Spleen (tissue), 11 donors: ENCODE measurements around the gene DRAP1. TPM values are rescaled to one million over a fixed set of nuclear protein-coding genes. Genes with fewer than 3 reads are reported as not detected.

ENCODE experiments used
- DNase-seq: peaks from one replicate; pipeline ENCODE4 v3.0.0-alpha.2; 2020
- H3K27ac ChIP-seq, 8 donors: fragments of 200-600 bp; sonication (generic) in 7 of 8; 1 replicate in 4 of 8; 2 replicates in 4 of 8; pipeline versions ENCODE4 v1.5.0 to v1.8.0; 2016 to 2021; ENCODE audit warnings: inconsistent platforms in 4 of 8, mild to moderate bottlenecking in 4 of 8, moderate library complexity in 1 of 8
- H3K27me3 ChIP-seq, 7 donors: fragments of 200-600 bp; sonication (generic) in 6 of 7; replicated peaks in 1 of 7; 1 replicate in 4 of 7; 2 replicates in 3 of 7; pipeline versions ENCODE4 v1.5.0 to v1.8.0; 2016 to 2021; ENCODE audit warnings: inconsistent platforms in 3 of 7, mild to moderate bottlenecking in 1 of 7
- H3K36me3 ChIP-seq, 6 donors: fragments of 200-600 bp; sonication (generic) in 5 of 6; 1 replicate in 4 of 6; 2 replicates in 2 of 6; pipeline versions ENCODE4 v1.5.0 to v1.8.0; 2016 to 2021; ENCODE audit warnings: inconsistent platforms in 2 of 6
- H3K4me1 ChIP-seq, 6 donors: fragments of 200-600 bp; sonication (generic) in 5 of 6; 1 replicate in 3 of 6; 2 replicates in 3 of 6; pipeline versions ENCODE4 v1.5.0 to v1.8.0; 2016 to 2021; ENCODE audit warnings: inconsistent platforms in 3 of 6
- H3K4me3 ChIP-seq, 8 donors: fragments of 200-600 bp; sonication (generic) in 7 of 8; 1 replicate in 4 of 8; 2 replicates in 4 of 8; pipeline versions ENCODE4 v1.5.0 to v1.8.0; 2016 to 2021; ENCODE audit warnings: inconsistent platforms in 4 of 8, mild to moderate bottlenecking in 4 of 8, moderate library complexity in 2 of 8
- H3K9me3 ChIP-seq, 8 donors: fragments of 200-600 bp; sonication (generic) in 7 of 8; 1 replicate in 4 of 8; 2 replicates in 4 of 8; pipeline versions ENCODE4 v1.5.0 to v1.8.0; 2016 to 2021; ENCODE audit warnings: inconsistent platforms in 4 of 8
- CTCF ChIP-seq, 11 experiments: fragments of 200-600 bp in 7 of 11; fragments of 450-650 bp in 4 of 11; sonication (generic) in 4 of 11; IDR thresholded peaks in 8 of 11; conservative IDR thresholded peaks in 3 of 11; 1 replicate in 7 of 11; 2 replicates in 4 of 11; pipeline versions ENCODE4 v1.4.0 to v1.8.0; 2016 to 2021; ENCODE audit warnings: antibody characterized with exemption in 11 of 11, inconsistent platforms in 4 of 11, mild to moderate bottlenecking in 1 of 11
- POLR2A ChIP-seq, 3 donors: fragments of 450-650 bp; IDR thresholded peaks; one replicate each; pipeline ENCODE4 v1.5.1; 2017; ENCODE audit warnings: antibody characterized with exemption in 3 of 3, mild to moderate bottlenecking in 1 of 3
- POLR2AphosphoS5 ChIP-seq, 3 donors: sonication (generic); formaldehyde crosslinking; IDR thresholded peaks; one replicate each; pipeline ENCODE4 v1.5.1; 2017; ENCODE audit warnings: antibody characterized with exemption in 3 of 3
- WGBS, 5 donors: extraction: QIAGEN DNeasy Blood & Tissue Kit in 3 of 5; methylation state at CpG; one replicate each; pipeline versions ENCODE4 v1.1.5 to v1.1.7; 2013 to 2018; 5-methylcytosine and 5-hydroxymethylcytosine counted together
- intact Hi-C: fragments of 100-400 bp; cut with DNase I; formaldehyde crosslinking; loops from one replicate; pipeline ENCODE4 v1.15.0; 2023; ENCODE audit warnings: low total_unique reads
- polyA plus RNA-seq, 3 donors: library from polyadenylated mRNA; stranded (reverse); fragments of 200-250 nt; gene quantifications; one replicate each; pipeline ENCODE4 v1.2.1, GENCODE V29; 2013
- total RNA-seq, 7 donors: library from RNA; depleted of rRNA in 3 of 7; stranded (reverse); fragments of >200 nt in 3 of 7; fragmentation: NEBNext Ultra II Directional in 4 of 7; extraction: Animal tissue kit (Norgen Biotek cat#: 25700) in 4 of 7; gene quantifications; one replicate each; pipeline versions ENCODE4 v1.1.0 to v1.2.1, GENCODE V29; 2016 to 2021
- donor health status: healthy with polysubstance abuse.
- donor health status: DM: no; HTN: no; CAD: no; lungs with moderate emphysema.
- donor health status: DM: no; HTN: no; CAD: no.
- donor health status: Bipolar disorder and iron deficiency.
- donor health status: healthy.
- donor health status: DM: no; HTN: no; CAD: no.
- donor health status: DM: yes; HTN: yes; CAD: no.

The DRAP1 gene
- total and polyA plus RNA-seq, 10 donors = 58.3 to 123 (median 71.5) TPM

GRCh38 chr11:65944767-65945166, 25.5 kb downstream of the DRAP1 start:
- no peak for DNase-seq
- H3K4me3 ChIP-seq = no peak overlapping the region
- H3K4me1 ChIP-seq = peaks cover 0 to 17% (median 7%) of the 10 kb centered on the region in 6 donors
- no peaks in the 10 kb centered on the region for H3K36me3 ChIP-seq
- TF ChIP-seq CTCF (IDR thresholded peaks at IDR 0.05 in 8 of 11, conservative IDR thresholded peaks at IDR 0.05 in 3 of 11) (no peak), POLR2A (IDR thresholded peaks at IDR 0.05) (no peak), POLR2AphosphoS5 (IDR thresholded peaks at IDR 0.05) (no peak)
- intact Hi-C loops = no loop called here
- H3K9me3 ChIP-seq = no peaks in the 10 kb centered on the region
- H3K27me3 ChIP-seq = peaks cover 0 to 3% (median 0%) of the 10 kb centered on the region in 7 donors
- 82 to 93% (median 86%) methylated on average over 6 to 8 of the region's 8 CpGs for WGBS, 5 donors
- no peak overlapping the region for H3K27ac ChIP-seq

GRCh38 chr11:65945430-65945911, 26.2 kb downstream of the DRAP1 start, which contains the start of gene TSGA10IP:
Gene TSGA10IP (plus strand): TSS chr11:65945480. CDS start chr11:65945676, 196 bp downstream.
- intact Hi-C loops = no loop called here
- no peak for DNase-seq
- no peaks in the 10 kb centered on the region for H3K36me3 ChIP-seq
- no peaks in the 10 kb centered on the region for H3K9me3 ChIP-seq
- H3K27me3 ChIP-seq = peaks cover 0 to 3% (median 0%) of the 10 kb centered on the region in 7 donors
- H3K4me3 ChIP-seq = no peak within 1 kb of the TSS
- peaks cover 0 to 17% (median 7%) of the 10 kb centered on the region in 6 donors for H3K4me1 ChIP-seq
- no peak for TF ChIP-seq POLR2AphosphoS5 (IDR thresholded peaks at IDR 0.05)
- no peak for TF ChIP-seq POLR2A (IDR thresholded peaks at IDR 0.05)
- 65 to 86% (median 81%) methylated on average over 9 to 13 of the region's 13 CpGs for WGBS, 5 donors
- no peak within 1 kb of the TSS for H3K27ac ChIP-seq

GRCh38 chr11:65945941-65946558, 26.8 kb downstream of the DRAP1 start:
- no peak overlapping the region for H3K27ac ChIP-seq
- 85 to 89% (median 88%) methylated on average over 11 of the region's 11 CpGs for WGBS, 5 donors

GRCh38 chr11:65946655-65947054, 27.4 kb downstream of the DRAP1 start:
- Histone ChIP-seq H3K4me1 (peaks cover 0 to 5% (median 2%) of the 10 kb centered on the region in 6 donors), H3K9me3 (no peaks in the 10 kb centered on the region), H3K4me3 (no peak overlapping the region), H3K36me3 (no peaks in the 10 kb centered on the region), H3K27ac (no peak overlapping the region), H3K27me3 (peaks cover 0 to 3% (median 0%) of the 10 kb centered on the region in 7 donors)
- no peak for DNase-seq
- WGBS, 5 donors = 78 to 93% (median 89%) methylated on average over 2 to 4 of the region's 4 CpGs
- no peak for TF ChIP-seq POLR2A (IDR thresholded peaks at IDR 0.05)
- intact Hi-C loops = no loop called here

More at GRCh38 chr11:65945941-65946558, 26.8 kb downstream of the DRAP1 start:
- no peak for DNase-seq
- intact Hi-C loops = no loop called here
- H3K27me3 ChIP-seq = peaks cover 0 to 3% (median 0%) of the 10 kb centered on the region in 7 donors
- TF ChIP-seq CTCF (IDR thresholded peaks at IDR 0.05 in 8 of 11, conservative IDR thresholded peaks at IDR 0.05 in 3 of 11) (no peak), POLR2AphosphoS5 (IDR thresholded peaks at IDR 0.05) (no peak), POLR2A (IDR thresholded peaks at IDR 0.05) (no peak)
- no peak overlapping the region for H3K4me3 ChIP-seq
- peaks cover 0 to 11% (median 5%) of the 10 kb centered on the region in 6 donors for H3K4me1 ChIP-seq
- H3K36me3 ChIP-seq = no peaks in the 10 kb centered on the region
- no peaks in the 10 kb centered on the region for H3K9me3 ChIP-seq

- 70 to 84% (median 75%) methylated on average over 10 to 13 of the region's 13 CpGs for WGBS, 5 donors
- H3K9me3 ChIP-seq = no peaks in the 10 kb centered on the region
- H3K27ac ChIP-seq = no peak overlapping the region
- no peak overlapping the region for H3K4me3 ChIP-seq
- H3K36me3 ChIP-seq = no peaks in the 10 kb centered on the region
- no peak for DNase-seq
- peaks cover 0 to under 1% (median 0%) of the 10 kb centered on the region in 6 donors for H3K4me1 ChIP-seq
- intact Hi-C loops = no loop called here
- TF ChIP-seq POLR2A (IDR thresholded peaks at IDR 0.05) (no peak), POLR2AphosphoS5 (IDR thresholded peaks at IDR 0.05) (no peak), CTCF (IDR thresholded peaks at IDR 0.05 in 8 of 11, conservative IDR thresholded peaks at IDR 0.05 in 3 of 11) (no peak)
- peaks cover 0 to 3% (median 0%) of the 10 kb centered on the region in 7 donors for H3K27me3 ChIP-seq
Observed at GRCh38 chr11:65947133-65947532, 27.9 kb downstream of the DRAP1 start.
